ENCODE measurements around the gene MSH2. TPM values are rescaled to one million over a fixed set of nuclear protein-coding genes. Genes with fewer than 3 reads are reported as not detected.
"Not testable (repeated sequence)": the region's sequence is repeated elsewhere in the genome, so short reads cannot be mapped to it uniquely, and the experiment has no call there.

The MSH2 gene
- total RNA-seq, 2 experiments from 2014 or later = 62.6 to 63.1 TPM

GRCh38 chr2:47501374-47502200, 98.6 kb downstream of the MSH2 start:
- POLR2A ChIA-PET = no interaction called here
- CTCF ChIA-PET = no interaction called here

GRCh38 chr2:47502498-47502897, 99.5 kb downstream of the MSH2 start:
- POLR2A ChIA-PET, CTCF ChIA-PET: not testable (repeated sequence)

DNA sequence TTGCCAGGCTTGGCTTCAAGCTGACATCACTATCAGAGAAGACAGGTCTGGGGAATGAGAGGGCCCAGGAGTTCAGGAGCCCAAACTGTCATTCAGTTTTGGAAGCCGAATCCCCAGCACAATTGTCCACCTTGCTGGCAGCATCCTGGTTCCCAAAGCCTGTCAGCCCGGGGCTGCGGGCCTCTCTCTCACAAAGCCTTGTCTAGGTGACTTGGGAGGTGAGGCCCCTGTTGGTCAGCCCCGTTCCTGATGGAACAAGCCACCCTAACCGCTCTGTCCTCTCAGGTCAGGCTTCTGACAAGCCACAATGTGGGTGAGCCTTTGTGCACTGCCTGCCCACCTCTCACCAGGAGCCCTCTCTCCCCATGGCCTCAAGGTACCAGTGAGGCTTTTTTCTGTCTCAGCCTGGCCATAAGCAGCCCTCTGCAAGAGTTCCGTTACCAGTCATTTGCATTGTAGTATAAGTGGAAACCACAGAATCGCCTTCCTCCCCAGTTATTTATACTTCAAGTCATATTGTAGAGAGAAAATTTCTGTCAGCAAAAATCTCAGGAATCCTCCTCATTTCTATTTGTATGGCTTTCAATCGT, 100.6 kb downstream of the MSH2 start:
- POLR2A ChIA-PET = no interaction called here
- CTCF ChIA-PET = no interaction called here

- POLR2A ChIA-PET = no interaction called here
- CTCF ChIA-PET = no interaction called here
Measured at GRCh38 chr2:47504174-47504810, 101.3 kb downstream of the MSH2 start.

- POLR2A ChIA-PET = no interaction called here
- CTCF ChIA-PET = no interaction called here
Measured at GRCh38 chr2:47506024-47506423, 103.1 kb downstream of the MSH2 start.

GRCh38 chr2:47506436-47506835, 103.5 kb downstream of the MSH2 start:
- ChIA-PET CTCF (no interaction called here), POLR2A (no interaction called here)

DNA sequence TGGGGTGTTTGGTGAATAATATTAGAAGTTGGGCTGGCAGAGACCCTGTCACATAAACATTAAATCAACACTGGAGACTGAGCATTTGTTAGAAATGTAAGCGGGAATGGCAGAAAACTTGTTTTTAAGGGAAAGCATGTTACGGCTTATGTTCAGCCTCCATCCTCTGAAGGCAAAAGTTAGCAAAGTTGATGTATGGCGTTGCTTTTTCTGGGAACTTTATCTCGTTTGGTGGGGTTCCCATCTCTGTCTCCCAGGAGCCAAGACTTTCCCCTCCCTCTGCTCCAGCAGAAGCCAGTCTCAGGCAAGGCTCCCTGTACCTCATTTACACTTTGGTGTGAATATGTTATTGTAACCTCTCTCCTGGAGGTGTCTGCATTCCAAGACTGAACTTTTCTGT, 105.1 kb downstream of the MSH2 start:
- CTCF ChIA-PET = no interaction called here
- POLR2A ChIA-PET = no interaction called here

- ChIA-PET CTCF (no interaction called here), POLR2A (no interaction called here)
Measured at GRCh38 chr2:47508641-47509040, 105.7 kb downstream of the MSH2 start.

DNA sequence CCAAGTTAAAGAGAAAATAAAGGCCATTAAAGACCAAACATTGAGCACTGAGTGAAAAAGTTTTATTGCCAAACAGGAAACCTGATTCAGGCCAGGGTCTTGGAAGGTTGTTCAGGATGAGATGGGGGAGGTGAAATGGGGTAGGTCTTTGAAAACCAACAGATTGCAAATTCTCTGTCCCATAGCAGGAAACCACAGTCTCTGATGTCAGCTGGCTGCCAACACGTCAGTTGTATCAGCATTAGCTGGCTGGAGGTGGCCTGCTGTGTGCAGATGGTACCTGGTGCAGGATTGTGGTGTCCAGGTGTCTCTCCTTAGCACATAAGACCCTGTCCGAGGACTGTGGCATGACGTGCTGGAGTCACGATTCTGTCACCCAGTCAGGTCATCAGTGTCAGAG, 106.3 kb downstream of the MSH2 start:
- POLR2A ChIA-PET = no interaction called here
- CTCF ChIA-PET = no interaction called here

DNA sequence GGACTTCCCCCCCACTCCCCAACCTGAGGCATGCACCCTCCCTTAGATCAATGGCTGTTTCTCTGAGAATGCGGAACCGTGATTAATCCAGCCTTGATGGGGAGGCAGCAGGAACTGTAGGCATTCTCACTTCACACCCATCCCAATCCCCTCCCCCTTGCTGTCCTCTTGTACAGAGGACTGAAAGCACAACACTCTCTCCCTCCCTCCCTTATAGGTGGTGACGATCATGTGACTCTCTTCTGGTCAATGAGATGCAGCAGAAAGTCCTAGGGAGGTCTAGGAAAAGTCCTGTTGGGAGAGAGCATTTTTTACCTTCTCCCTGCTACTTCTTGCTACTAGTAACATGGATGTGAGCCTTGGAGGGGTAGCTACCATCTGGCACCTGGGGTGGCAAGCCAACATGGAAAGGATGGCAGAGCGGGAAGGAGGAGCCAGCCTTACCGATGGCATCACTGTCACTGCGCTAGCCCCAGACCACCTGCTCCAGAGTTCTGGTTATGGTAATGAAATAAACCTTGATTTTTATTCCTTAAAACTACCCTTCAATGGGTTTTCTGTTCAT, 106.9 kb downstream of the MSH2 start:
- ChIA-PET POLR2A (no interaction called here), CTCF (no interaction called here)

- POLR2A ChIA-PET = no interaction called here
- CTCF ChIA-PET = no interaction called here
Measured at GRCh38 chr2:47510745-47511144, 107.8 kb downstream of the MSH2 start.

- ChIA-PET CTCF (no interaction called here), POLR2A (no interaction called here)
Measured at GRCh38 chr2:47512581-47513083, 109.7 kb downstream of the MSH2 start.

GRCh38 chr2:47513981-47514520, 111.1 kb downstream of the MSH2 start:
- CTCF ChIA-PET = no interaction called here
- POLR2A ChIA-PET = no interaction called here

- CTCF ChIA-PET = no interaction called here
- POLR2A ChIA-PET = no interaction called here
Measured at GRCh38 chr2:47516360-47517104, 113.6 kb downstream of the MSH2 start.

DNA sequence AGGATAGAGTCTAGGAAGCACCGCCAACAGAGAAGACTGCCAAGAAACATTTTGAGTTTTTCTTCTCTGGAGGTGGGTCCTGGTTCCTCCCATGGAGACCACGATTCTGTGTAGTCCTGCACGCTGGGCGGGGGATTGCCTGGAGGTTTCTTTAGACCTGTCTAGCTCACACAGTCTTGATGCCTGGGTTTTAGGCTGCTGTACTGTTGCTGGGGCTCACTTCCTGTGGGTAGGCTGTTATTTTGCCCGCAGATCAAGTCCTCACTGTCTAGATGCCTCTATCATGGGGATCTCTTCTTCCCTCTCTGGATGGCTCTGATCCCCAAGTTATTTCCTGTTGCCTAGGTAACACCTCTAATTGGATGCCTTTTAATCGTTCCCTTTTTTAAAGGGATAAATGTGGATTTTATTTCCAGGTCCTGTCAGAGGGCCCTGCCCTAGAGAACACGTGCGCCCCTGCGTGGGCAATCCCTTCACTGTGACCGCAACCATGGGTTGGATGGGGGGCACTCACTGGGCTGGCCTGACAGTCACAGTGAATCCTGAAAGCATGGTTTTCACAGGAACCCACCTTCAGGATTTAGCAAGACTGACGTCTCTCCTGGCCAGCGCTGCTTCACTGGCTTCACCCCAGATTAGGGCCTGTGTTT, 115.7 kb downstream of the MSH2 start:
- ChIA-PET POLR2A (no interaction called here), CTCF (no interaction called here)

GRCh38 chr2:47519147-47519537, 116.2 kb downstream of the MSH2 start:
- ChIA-PET POLR2A (no interaction called here), CTCF (no interaction called here)

- ChIA-PET CTCF (no interaction called here), POLR2A (interaction anchor here (0.6 kb wide), 1 partner anchor 70 kb away, joined by 3 read pairs; no protein-coding TSS in a partner anchor)
Measured at GRCh38 chr2:47519604-47520301, 116.8 kb downstream of the MSH2 start.

GRCh38 chr2:47520302-47520630, 117.3 kb downstream of the MSH2 start:
- ChIA-PET CTCF (no interaction called here), POLR2A (interaction anchor here (0.6 kb wide), 1 partner anchor 70 kb away, joined by 3 read pairs; no protein-coding TSS in a partner anchor)
